Duodenal mucosa (tissue), 2 donors: Measurements from ENCODE around the gene CRYZ.
A peak's percentile ranks its signal among the peaks of the same experiment; 100 is the strongest.
"Not testable (repeated sequence)": the region's sequence is repeated elsewhere in the genome, so short reads cannot be mapped to it uniquely, and the experiment has no call there.

Experiments used
- H3K27ac ChIP-seq: one replicate; pipeline ENCODE4 v1.7.0; 2013; ENCODE audit warnings: low read depth, low read length
- H3K27me3 ChIP-seq, 2 donors: one replicate each; pipeline ENCODE4 v1.7.0; 2013; ENCODE audit warnings: low read length in 2 of 2, control low read depth in 1 of 2; ENCODE audit not compliant: insufficient read depth in 2 of 2, control insufficient read depth in 1 of 2
- H3K36me3 ChIP-seq, 2 donors: one replicate each; pipeline ENCODE4 v1.7.0; 2013; ENCODE audit warnings: low read length in 2 of 2, control low read depth in 1 of 2; ENCODE audit not compliant: insufficient read depth in 2 of 2, control insufficient read depth in 1 of 2
- H3K4me1 ChIP-seq, 2 donors: one replicate each; pipeline ENCODE4 v1.7.0; 2013; ENCODE audit warnings: low read length in 2 of 2, control low read depth in 1 of 2; ENCODE audit not compliant: insufficient read depth in 2 of 2, control insufficient read depth in 1 of 2
- H3K4me3 ChIP-seq, 2 donors: one replicate each; pipeline ENCODE4 v1.7.0; 2013; ENCODE audit warnings: low read length in 2 of 2, low read depth in 1 of 2
- H3K9ac ChIP-seq, 2 donors: one replicate each; pipeline ENCODE4 v1.7.0; 2013; ENCODE audit warnings: low read length in 2 of 2, low read depth in 1 of 2
- H3K9me3 ChIP-seq, 2 donors: one replicate each; pipeline ENCODE4 v1.7.0; 2013; ENCODE audit warnings: low read length in 2 of 2, control low read depth in 1 of 2; ENCODE audit not compliant: control insufficient read depth in 1 of 2

Gene CRYZ

GRCh38 chr1:74763807-74764206, 31.0 kb upstream of the CRYZ start:
- no peaks in the 10 kb centered on the region for H3K4me1 ChIP-seq
- H3K27me3 ChIP-seq: no peaks in the 10 kb centered on the region
- no peaks in the 10 kb centered on the region for H3K9me3 ChIP-seq
- H3K9ac ChIP-seq: no peak overlapping the region
- no peak overlapping the region for H3K27ac ChIP-seq
- H3K4me3 ChIP-seq: no peak overlapping the region
- peaks cover 5 to 23% of the 10 kb centered on the region in 2 donors for H3K36me3 ChIP-seq

GRCh38 chr1:74756650-74757049, 23.8 kb upstream of the CRYZ start:
- not testable (repeated sequence) for H3K27me3 ChIP-seq, H3K4me1 ChIP-seq, H3K27ac ChIP-seq, H3K4me3 ChIP-seq, H3K9me3 ChIP-seq, H3K9ac ChIP-seq
- peaks cover 20 to 62% of the 10 kb centered on the region in 2 donors for H3K36me3 ChIP-seq

- no peak overlapping the region for H3K27ac ChIP-seq
- no peak overlapping the region for H3K4me3 ChIP-seq
- H3K9me3 ChIP-seq: no peaks in the 10 kb centered on the region
- no peak overlapping the region for H3K9ac ChIP-seq
- no peaks in the 10 kb centered on the region for H3K27me3 ChIP-seq
- peaks cover 20 to 63% of the 10 kb centered on the region in 2 donors for H3K36me3 ChIP-seq
- no peaks in the 10 kb centered on the region for H3K4me1 ChIP-seq
Observed at GRCh38 chr1:74755475-74755874, 22.6 kb upstream of the CRYZ start.

- H3K4me3 ChIP-seq: no peak overlapping the region
- H3K4me1 ChIP-seq: no peaks in the 10 kb centered on the region
- H3K36me3 ChIP-seq: peaks cover 26 to 60% of the 10 kb centered on the region in 2 donors
- H3K27ac ChIP-seq: no peak overlapping the region
- no peaks in the 10 kb centered on the region for H3K27me3 ChIP-seq
- no peak overlapping the region for H3K9ac ChIP-seq
- no peaks in the 10 kb centered on the region for H3K9me3 ChIP-seq
Observed at GRCh38 chr1:74753104-74753503, 20.3 kb upstream of the CRYZ start.

GRCh38 chr1:74748960-74749359, 16.1 kb upstream of the CRYZ start:
- H3K27me3 ChIP-seq: no peaks in the 10 kb centered on the region
- H3K9ac ChIP-seq: no peak overlapping the region
- no peaks in the 10 kb centered on the region for H3K4me1 ChIP-seq
- peaks cover 11 to 46% of the 10 kb centered on the region in 2 donors for H3K36me3 ChIP-seq
- H3K9me3 ChIP-seq: no peaks in the 10 kb centered on the region
- no peak overlapping the region for H3K4me3 ChIP-seq
- no peak overlapping the region for H3K27ac ChIP-seq

GRCh38 chr1:74745247-74745646, 12.4 kb upstream of the CRYZ start:
- H3K9me3 ChIP-seq, H3K27me3 ChIP-seq, H3K4me3 ChIP-seq, H3K4me1 ChIP-seq, H3K27ac ChIP-seq, H3K9ac ChIP-seq: not testable (repeated sequence)
- peaks cover 7 to 37% of the 10 kb centered on the region in 2 donors for H3K36me3 ChIP-seq

GRCh38 chr1:74740307-74740980, 7.6 kb upstream of the CRYZ start:
- H3K27ac ChIP-seq, H3K9ac ChIP-seq, H3K4me3 ChIP-seq, H3K4me1 ChIP-seq, H3K9me3 ChIP-seq, H3K27me3 ChIP-seq: not testable (repeated sequence)
- H3K36me3 ChIP-seq: peaks cover 16 to 49% of the 10 kb centered on the region in 2 donors

GRCh38 chr1:74737333-74737732, 4.5 kb upstream of the CRYZ start:
- peaks cover 8 to 10% of the 10 kb centered on the region in 2 donors for H3K4me1 ChIP-seq
- H3K36me3 ChIP-seq: peaks cover 16 to 39% of the 10 kb centered on the region in 2 donors
- H3K9ac ChIP-seq: no peak overlapping the region
- no peaks in the 10 kb centered on the region for H3K9me3 ChIP-seq
- no peaks in the 10 kb centered on the region for H3K27me3 ChIP-seq
- H3K27ac ChIP-seq: no peak overlapping the region
- H3K4me3 ChIP-seq: no peak overlapping the region

- peak overlapping the region; percentile 94 for H3K4me3 ChIP-seq
- H3K4me1 ChIP-seq: peaks cover 8 to 22% of the 10 kb centered on the region in 2 donors
- peak overlapping the region; percentile 86 for H3K27ac ChIP-seq
- H3K9ac ChIP-seq: peak overlapping the region; percentile 67 to 90
- peaks cover 12 to 16% of the 10 kb centered on the region in 2 donors for H3K36me3 ChIP-seq
- no peaks in the 10 kb centered on the region for H3K27me3 ChIP-seq
- H3K9me3 ChIP-seq: no peaks in the 10 kb centered on the region
Observed at GRCh38 chr1:74733604-74734484, 994 bp upstream of the CRYZ start.
